Measurements from ENCODE around the gene ALKBH5. TPM values are rescaled to one million over a fixed set of nuclear protein-coding genes. Genes with fewer than 3 reads are reported as not detected.

Gene ALKBH5
- total and polyA plus RNA-seq, 9 of the 15 experiments (the other 6 are each of a cell fraction or from before 2014, with no cell fraction given) = 11.4 to 70.0 (median 47.4) TPM

DNA sequence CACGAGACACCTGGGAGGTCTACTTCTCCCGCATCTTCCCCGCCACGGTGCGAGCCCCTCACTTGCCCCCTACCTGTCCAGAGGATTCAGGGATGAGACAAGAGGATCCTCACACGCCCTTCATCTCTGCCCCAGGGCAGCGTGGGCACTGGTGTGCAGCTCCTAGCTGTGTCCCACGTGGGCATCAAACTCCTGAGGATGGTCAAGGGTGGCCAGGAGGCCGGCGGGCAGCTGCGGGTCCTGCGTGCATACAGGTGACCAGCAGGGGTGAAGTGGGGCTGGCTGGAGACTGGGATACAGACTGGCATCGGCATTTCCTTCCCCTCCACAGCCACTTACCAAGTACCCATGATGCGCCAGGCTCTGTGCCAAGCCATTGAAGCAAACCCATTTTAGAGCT, 28.4 kb upstream of the ALKBH5 start:
- Histone ChIP-seq H3K27me3 (ENCODE audit: control insufficient read depth in 2 of 2, insufficient read depth in 2 of 2, low read length in 2 of 2) (no peaks in the 10 kb centered on the region), H3K79me2 (ENCODE audit: control insufficient read depth, insufficient read depth, low read length) (no peaks in the 10 kb centered on the region), H3K4me2 (ENCODE audit: insufficient read depth, low read length) (no peak overlapping the region), H2AFZ (ENCODE audit: low read depth, low read length) (no peak overlapping the region), H4K20me1 (replicated peaks; ENCODE audit: control insufficient read depth, insufficient read depth, low read length) (no peaks in the 10 kb centered on the region; the same call in 1 of the 2 replicates), H3K27ac (ENCODE audit: extremely low read depth, low read depth, low read length) (no peak overlapping the region), H3K9ac (ENCODE audit: insufficient read depth in 1 of 2, low read depth in 2 of 2, low read length in 2 of 2) (no peak overlapping the region), H3K4me1 (replicated peaks in 1 of 2; ENCODE audit: control insufficient read depth in 2 of 2, insufficient read depth in 2 of 2, low read length in 2 of 2) (peaks cover 15 to 47% of the 10 kb centered on the region in 2 experiments; a peak in 4 of 5 replicates), H3K4me3 (no peak overlapping the region), H3K36me3 (ENCODE audit: control insufficient read depth, insufficient read depth, low read length) (no peaks in the 10 kb centered on the region), H3K9me1 (ENCODE audit: control insufficient read depth, insufficient read depth, low read length) (no peaks in the 10 kb centered on the region), H3K9me3 (replicated peaks; ENCODE audit: control insufficient read depth, insufficient read depth, low read depth, low read length) (no peaks in the 10 kb centered on the region)
- ChIA-PET CTCF (ENCODE audit: low intra/inter-chr PET ratio) (no interaction called here), POLR2A (interaction anchor here (0.6 kb wide), 2 partner anchors 20 to 34 kb away, joined by 3 read pairs; no protein-coding TSS in a partner anchor)
- WGBS (ENCODE audit: insufficient coverage, low coverage, missing lambda C conversion rate) = 65% methylated on average over 9 of the region's 14 CpGs
- BruUV-seq (replicated peaks) = no TSS peak
- DNase-seq (ENCODE audit: extremely low read depth in 1 of 4, low spot score in 3 of 4) (no peak), ATAC-seq (no peak), FAIRE-seq (no peak)
- intact Hi-C loops (cut with micrococcal nuclease) = no loop called here
- in situ Hi-C loops (cut with MboI) = no loop called here
- TF ChIP-seq TAF9B (IDR thresholded peaks at IDR 0.05; ENCODE audit: partially characterized antibody) (no peak), HMG20B (CRISPR knock-in tag; IDR thresholded peaks at IDR 0.05) (no peak), ARID1B (IDR thresholded peaks at IDR 0.05) (no peak), ARHGAP35 (IDR thresholded peaks at IDR 0.05; ENCODE audit: partially characterized antibody) (no peak), ZSCAN32 (CRISPR knock-in tag; IDR thresholded peaks at IDR 0.05) (no peak), SAFB2 (IDR thresholded peaks at IDR 0.05; ENCODE audit: borderline replicate concordance, low read depth, low read length, severe bottlenecking) (no peak), ZNF77 (CRISPR knock-in tag; IDR thresholded peaks at IDR 0.05) (no peak), NFIC (IDR thresholded peaks at IDR 0.05) (no peak), BACH1 (tag; IDR thresholded peaks at IDR 0.05) (no peak)
